Measurements from ENCODE around the gene KPNB1.

DNA sequence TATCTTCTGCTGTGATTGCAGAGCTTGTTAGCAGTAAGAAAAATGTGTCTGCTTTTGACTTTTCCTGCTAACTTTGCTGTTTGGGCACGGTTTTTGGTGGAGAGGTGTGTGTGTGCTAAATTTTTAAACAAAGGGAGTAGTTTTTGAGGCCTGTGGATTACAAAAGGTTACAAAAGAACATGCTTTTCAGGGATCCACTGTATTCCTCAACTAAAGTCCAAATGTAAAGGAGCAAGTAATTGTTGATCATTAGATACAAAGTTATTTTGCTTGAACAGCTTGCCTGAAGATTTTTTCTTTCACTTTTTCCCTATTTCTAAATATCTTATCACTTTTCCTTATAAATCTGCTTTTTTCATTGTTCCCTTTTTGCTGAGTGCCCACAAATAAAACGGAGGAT lies 2.0 kb downstream of the KPNB1 start:
- TF ChIP-seq, protein P1, sequence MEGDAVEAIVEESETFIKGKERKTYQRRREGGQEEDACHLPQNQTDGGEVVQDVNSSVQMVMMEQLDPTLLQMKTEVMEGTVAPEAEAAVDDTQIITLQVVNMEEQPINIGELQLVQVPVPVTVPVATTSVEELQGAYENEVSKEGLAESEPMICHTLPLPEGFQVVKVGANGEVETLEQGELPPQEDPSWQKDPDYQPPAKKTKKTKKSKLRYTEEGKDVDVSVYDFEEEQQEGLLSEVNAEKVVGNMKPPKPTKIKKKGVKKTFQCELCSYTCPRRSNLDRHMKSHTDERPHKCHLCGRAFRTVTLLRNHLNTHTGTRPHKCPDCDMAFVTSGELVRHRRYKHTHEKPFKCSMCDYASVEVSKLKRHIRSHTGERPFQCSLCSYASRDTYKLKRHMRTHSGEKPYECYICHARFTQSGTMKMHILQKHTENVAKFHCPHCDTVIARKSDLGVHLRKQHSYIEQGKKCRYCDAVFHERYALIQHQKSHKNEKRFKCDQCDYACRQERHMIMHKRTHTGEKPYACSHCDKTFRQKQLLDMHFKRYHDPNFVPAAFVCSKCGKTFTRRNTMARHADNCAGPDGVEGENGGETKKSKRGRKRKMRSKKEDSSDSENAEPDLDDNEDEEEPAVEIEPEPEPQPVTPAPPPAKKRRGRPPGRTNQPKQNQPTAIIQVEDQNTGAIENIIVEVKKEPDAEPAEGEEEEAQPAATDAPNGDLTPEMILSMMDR (IDR thresholded peaks at IDR 0.05): no peak
- no peak for TF ChIP-seq POLR2AphosphoS5 (IDR thresholded peaks at IDR 0.05)
- no peak for TF ChIP-seq POLR2A (IDR thresholded peaks at IDR 0.05)
- no peak for TF ChIP-seq EP300 (IDR thresholded peaks at IDR 0.05)
